ENCODE results near the gene LZTR1. TPM values are rescaled to one million over a fixed set of nuclear protein-coding genes. Genes with fewer than 3 reads are reported as not detected.

LZTR1 gene
- polyA plus RNA-seq, 1 donor from 2014 or later, result 11.9 TPM

DNA sequence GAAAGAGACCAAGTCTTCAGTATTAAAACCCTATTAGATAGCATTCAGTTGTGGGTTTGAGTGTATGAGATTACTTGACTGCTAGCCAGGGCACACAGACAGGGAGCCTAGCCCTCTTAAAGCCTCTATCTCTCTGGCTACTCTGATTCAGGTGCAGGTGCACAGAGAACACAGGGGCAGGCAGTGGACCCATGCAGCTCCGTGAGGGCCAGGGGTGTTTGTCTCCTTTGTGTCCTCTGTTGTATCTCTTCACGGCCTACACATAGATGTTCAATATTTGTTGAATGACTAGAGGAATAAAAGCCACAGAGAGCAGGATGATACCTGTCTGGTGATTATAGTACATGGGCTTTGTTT lies 36.5 kb upstream of the LZTR1 start:
- Mint-ChIP-seq H3K27ac (peak overlapping the region in 1 of 3 donors; percentile 73), H3K4me3 (no peak overlapping the region), H3K27me3 (no peaks in the 10 kb centered on the region)

DNA sequence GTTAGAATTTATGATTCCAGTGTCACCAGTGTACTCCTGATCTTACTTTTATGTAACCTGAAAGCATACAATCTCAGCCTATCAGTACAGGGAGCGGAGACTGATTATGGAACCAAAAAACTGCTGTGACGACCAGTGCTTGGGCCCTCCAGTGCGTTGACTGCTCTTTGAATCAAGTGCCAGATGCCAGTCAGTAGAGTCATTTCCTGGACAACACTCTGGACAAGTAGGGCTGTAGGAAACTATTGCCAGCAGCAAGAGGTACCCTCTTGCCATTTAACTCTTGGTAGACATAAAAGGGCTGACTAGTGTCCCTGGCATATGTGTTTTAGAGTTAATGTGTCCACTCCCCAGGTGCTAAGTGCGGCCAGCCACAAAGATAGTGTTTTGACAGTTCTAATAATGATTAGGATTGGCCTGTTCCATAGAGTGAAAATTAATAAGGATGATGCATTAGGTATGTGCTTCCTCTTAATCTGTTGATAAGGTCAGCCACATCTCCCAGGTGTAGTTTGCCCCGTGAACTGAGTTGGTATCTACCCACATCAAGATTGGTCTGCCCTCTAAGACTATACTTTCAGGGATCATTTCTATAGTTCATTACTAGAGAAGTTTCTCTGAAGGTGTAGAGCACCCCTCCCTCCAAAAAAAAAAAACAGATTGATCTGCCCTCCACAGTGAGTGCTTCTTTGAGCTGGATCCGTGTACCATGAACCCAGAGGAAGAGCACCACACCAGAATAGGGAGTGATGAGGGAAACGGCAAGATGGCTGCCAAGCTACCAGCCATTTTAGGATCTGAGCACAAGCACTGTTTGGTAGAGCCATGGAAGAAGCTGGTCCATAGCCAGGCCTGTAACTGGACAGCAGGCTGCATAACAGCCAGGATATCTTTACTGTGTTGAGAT lies 35.8 kb upstream of the LZTR1 start:
- no peaks in the 10 kb centered on the region for H3K9me3 Mint-ChIP-seq
- H3K4me1 Mint-ChIP-seq, result peaks cover 26 to 40% (median 38%) of the 10 kb centered on the region in 3 donors
- no peak overlapping the region for H3K4me3 Mint-ChIP-seq
- H3K27ac Mint-ChIP-seq, result no peak overlapping the region
- peaks cover 6% of the 10 kb centered on the region for H3K36me3 Mint-ChIP-seq
- no peaks in the 10 kb centered on the region for H3K27me3 Mint-ChIP-seq

More for the DNA sequence above, 36.5 kb upstream of the LZTR1 start:
- peaks cover 8% of the 10 kb centered on the region for H3K36me3 Mint-ChIP-seq
- H3K9me3 Mint-ChIP-seq, result no peaks in the 10 kb centered on the region
- peaks cover 30 to 47% (median 45%) of the 10 kb centered on the region in 3 donors for H3K4me1 Mint-ChIP-seq

DNA sequence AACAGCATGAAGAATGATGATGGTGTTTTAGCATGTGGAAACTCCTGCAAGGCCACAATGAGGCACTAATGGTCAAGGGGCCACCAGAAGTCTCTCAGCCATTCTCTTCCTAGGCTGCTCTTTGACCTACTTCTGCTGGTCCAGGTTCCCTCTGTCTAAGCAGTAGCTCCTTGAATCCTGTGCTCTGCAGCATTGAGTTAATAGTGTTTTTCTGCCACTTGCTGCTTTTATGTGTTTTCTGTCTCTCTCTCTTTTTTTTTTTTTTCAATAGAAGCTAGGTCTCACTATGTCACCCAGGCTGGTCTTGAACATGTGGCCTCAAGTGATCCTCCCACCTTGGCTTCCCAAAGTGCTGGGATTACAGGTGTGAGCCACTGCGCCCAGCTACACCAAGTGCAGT lies 35.1 kb upstream of the LZTR1 start:
- no peaks in the 10 kb centered on the region for H3K9me3 Mint-ChIP-seq
- H3K4me3 Mint-ChIP-seq, result no peak overlapping the region
- H3K36me3 Mint-ChIP-seq, result peaks cover 6% of the 10 kb centered on the region
- no peaks in the 10 kb centered on the region for H3K27me3 Mint-ChIP-seq
- peaks cover 20 to 37% (median 33%) of the 10 kb centered on the region in 3 donors for H3K4me1 Mint-ChIP-seq
- H3K27ac Mint-ChIP-seq, result peak overlapping the region in 1 of 3 donors; percentile 46

DNA sequence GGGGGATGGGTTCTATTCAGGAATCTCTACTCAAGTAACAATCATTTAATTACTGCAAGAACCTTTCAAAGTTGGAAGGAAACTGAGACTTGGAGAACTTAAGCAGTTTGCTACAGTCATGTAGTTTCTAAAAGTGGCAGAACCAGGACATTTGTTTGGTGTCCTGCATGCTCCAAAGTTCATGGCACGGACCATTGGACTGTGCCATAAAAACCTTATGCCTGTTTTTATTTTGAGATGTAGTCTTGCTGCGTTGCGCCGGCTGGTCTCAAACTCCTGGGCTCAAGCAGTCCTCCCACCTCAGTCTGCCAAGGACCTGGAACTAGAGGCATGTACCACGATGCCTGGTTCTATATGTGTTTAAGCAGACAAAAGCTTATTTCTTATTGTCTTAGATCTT lies 33.6 kb upstream of the LZTR1 start:
- no peaks in the 10 kb centered on the region for H3K9me3 Mint-ChIP-seq
- H3K27me3 Mint-ChIP-seq, result no peaks in the 10 kb centered on the region
- no peak overlapping the region for H3K4me3 Mint-ChIP-seq
- peaks cover 3% of the 10 kb centered on the region for H3K36me3 Mint-ChIP-seq
- H3K27ac Mint-ChIP-seq, result no peak overlapping the region
- H3K4me1 Mint-ChIP-seq, result peaks cover 17 to 28% (median 22%) of the 10 kb centered on the region in 3 donors

DNA sequence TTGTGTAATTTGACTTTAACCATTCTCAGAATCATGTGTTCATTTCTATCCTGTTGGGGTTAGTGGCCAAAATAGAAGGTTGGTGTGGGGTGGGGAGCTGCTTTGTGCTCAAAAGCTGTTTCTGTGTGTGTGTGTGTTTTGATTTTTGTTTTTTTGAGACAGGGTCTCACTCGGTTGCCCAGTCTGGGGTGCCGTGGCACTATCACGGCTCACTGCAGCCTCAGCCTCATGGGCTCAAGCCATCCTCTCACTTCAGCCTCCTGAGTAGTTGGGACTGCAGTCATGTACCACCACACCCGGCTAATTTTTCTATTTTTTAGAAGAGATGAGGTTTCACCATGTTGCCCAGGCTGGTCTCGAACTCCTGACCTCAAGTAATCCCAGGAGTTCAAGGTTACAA lies 33.1 kb upstream of the LZTR1 start:
- Mint-ChIP-seq H3K36me3 (peaks cover 3% of the 10 kb centered on the region), H3K27ac (no peak overlapping the region), H3K4me3 (no peak overlapping the region)

DNA sequence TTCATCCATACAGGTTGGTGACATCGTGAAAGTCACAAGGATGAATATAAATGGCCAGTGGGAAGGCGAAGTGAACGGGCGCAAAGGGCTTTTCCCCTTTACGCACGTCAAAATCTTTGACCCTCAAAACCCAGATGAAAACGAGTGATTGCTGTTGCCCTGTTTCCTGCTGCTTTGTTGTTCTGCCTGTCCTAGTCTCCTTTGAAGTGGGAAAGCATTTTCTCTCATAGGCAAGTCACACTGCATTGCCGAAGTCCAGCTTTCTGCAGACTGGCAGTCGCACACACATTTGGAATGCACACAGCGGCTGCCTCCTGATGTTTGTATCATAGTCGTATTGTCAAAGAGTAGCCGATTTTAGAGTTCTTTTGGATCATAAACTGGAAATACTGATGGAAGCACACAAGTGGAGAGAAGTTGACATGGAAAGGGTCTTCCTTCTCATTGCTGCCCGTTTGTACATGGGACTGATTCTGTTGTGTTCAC lies 32.4 kb upstream of the LZTR1 start:
- Mint-ChIP-seq H3K36me3 (peaks cover 3% of the 10 kb centered on the region), H3K27me3 (no peaks in the 10 kb centered on the region), H3K4me3 (no peak overlapping the region), H3K27ac (peak overlapping the region in 1 of 3 donors; percentile 8), H3K9me3 (no peaks in the 10 kb centered on the region), H3K4me1 (peaks cover 13 to 28% (median 17%) of the 10 kb centered on the region in 3 donors)

More for the DNA sequence above, 33.1 kb upstream of the LZTR1 start:
- H3K9me3 Mint-ChIP-seq, result no peaks in the 10 kb centered on the region
- peaks cover 13 to 27% (median 17%) of the 10 kb centered on the region in 3 donors for H3K4me1 Mint-ChIP-seq
- no peaks in the 10 kb centered on the region for H3K27me3 Mint-ChIP-seq

DNA sequence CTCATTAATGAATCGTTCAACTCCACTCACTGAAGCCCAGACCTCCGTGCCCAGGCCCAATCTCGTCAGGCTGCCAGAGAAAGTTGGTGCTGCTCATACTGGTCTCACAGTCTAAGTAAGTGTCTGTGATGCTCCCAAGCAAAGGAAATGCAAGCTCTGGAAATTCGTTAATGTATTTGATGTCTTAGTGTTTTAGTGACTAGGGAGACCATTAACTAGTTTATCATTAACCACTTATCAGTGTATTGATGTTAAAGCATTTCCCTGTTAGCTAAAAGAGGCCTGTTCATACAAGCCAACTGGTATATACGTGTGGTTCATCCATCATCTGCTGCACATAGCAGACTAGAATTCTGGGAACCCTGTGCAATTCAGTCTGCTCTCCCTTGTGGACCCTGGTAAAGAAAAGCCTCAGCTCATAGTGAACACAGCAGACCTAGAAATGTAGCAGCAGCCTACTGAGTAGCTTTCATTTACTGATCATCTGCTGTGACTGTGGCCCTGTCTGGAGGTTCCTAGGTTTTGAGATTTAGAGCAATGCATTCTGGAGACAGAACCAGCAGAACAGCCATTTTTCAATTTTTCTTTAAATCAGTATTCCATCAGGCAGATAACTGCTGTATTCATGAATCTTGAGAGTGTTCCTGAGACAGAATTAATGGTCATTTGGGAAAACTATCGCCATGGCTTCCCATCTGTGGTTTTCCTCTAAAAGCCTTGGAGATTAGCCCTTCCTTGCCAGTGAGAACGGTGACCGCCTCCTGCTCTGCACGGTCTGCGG lies 30.8 kb upstream of the LZTR1 start:
- H3K4me1 Mint-ChIP-seq, result peaks cover 3 to 15% (median 8%) of the 10 kb centered on the region in 3 donors
- H3K9me3 Mint-ChIP-seq, result no peaks in the 10 kb centered on the region
- H3K4me3 Mint-ChIP-seq, result no peak overlapping the region
- peaks cover 3% of the 10 kb centered on the region for H3K36me3 Mint-ChIP-seq
- H3K27me3 Mint-ChIP-seq, result no peaks in the 10 kb centered on the region
- no peak overlapping the region for H3K27ac Mint-ChIP-seq

DNA sequence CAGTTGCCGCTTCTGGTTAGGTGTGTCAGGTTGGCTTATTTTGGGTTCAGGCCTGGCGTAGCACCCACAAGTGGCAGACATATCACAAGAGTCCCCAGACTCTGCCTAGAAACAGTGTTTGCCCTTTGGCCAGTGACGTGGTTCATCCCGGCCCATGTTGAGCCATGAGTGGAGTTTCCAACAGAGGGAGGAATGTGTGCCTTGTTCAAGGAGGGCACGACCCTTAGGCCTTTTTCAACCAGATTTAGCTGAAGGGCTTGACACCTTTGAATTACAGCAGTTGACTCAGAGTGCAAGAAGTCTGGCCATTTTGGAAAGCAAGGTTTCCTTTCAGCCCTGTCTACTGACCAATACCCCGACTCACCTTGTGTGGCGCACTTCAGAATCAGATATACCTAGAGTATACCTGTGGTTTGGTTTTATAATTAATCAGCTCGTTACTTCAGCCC lies 30.1 kb upstream of the LZTR1 start:
- Mint-ChIP-seq H3K36me3 (peaks cover 3% of the 10 kb centered on the region), H3K27ac (peak overlapping the region in 1 of 3 donors; percentile 23), H3K4me1 (peaks cover 5 to 10% (median 6%) of the 10 kb centered on the region in 3 donors), H3K4me3 (no peak overlapping the region), H3K9me3 (no peaks in the 10 kb centered on the region), H3K27me3 (no peaks in the 10 kb centered on the region)

DNA sequence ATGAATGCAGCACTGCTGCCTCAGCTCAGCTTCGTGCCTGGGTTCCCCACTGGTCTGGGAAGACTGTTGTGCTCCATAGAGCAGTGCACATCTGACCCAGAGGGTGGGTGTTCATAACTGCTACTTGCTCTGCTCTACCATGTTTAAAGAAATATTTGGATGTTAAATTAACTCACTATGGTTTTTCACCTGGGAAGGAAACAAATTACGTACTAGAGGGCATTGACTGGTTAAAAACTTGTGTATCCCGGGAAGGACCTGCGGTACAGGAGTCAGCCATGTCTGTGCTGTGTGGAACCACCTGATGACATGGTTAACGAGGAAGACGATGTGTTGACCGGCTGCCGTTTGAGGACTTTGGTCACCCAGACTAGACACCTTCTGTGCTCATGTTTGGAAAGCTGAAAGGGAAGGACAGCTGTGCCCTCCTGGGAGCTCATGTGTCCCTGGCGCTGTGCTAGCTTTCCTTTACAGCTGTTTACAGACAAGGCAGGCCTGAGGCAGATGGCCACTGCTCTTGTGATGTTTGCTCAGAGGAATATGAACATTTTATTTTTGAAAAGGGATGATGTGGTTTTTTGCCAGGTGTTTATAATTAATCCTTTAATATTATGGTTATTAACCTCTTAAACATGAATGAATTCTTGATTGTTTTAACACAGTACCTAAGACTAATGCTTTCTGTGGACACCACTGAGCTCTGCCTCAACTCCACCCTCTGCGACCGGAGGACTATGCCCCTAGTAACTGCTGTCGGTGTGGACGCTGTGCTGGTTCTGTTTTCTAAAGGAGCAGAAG lies 29.4 kb upstream of the LZTR1 start:
- Mint-ChIP-seq H3K4me3 (no peak overlapping the region), H3K27ac (peak overlapping the region in 2 of 3 donors; percentile 9 to 23), H3K4me1 (peaks cover 5 to 10% (median 6%) of the 10 kb centered on the region in 3 donors), H3K27me3 (peaks cover 3% of the 10 kb centered on the region), H3K36me3 (peaks cover 3% of the 10 kb centered on the region), H3K9me3 (no peaks in the 10 kb centered on the region)

DNA sequence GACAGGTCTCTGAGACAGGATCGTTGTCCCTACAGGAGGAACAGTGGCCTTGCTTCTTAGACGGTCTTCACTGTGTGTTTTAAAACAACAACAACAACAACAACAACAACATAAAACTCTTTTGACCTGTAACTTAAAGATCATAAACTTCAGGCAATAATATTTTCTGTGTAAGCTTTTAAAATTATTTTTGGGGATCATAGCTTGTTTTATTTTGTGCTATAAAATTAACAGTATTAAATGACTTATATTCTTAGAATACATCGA lies 28.8 kb upstream of the LZTR1 start:
- Mint-ChIP-seq H3K4me1 (peaks cover 5 to 6% (median 5%) of the 10 kb centered on the region in 3 donors), H3K4me3 (no peak overlapping the region), H3K36me3 (peaks cover 1% of the 10 kb centered on the region), H3K27me3 (peaks cover 8% of the 10 kb centered on the region), H3K27ac (no peak overlapping the region), H3K9me3 (no peaks in the 10 kb centered on the region)

DNA sequence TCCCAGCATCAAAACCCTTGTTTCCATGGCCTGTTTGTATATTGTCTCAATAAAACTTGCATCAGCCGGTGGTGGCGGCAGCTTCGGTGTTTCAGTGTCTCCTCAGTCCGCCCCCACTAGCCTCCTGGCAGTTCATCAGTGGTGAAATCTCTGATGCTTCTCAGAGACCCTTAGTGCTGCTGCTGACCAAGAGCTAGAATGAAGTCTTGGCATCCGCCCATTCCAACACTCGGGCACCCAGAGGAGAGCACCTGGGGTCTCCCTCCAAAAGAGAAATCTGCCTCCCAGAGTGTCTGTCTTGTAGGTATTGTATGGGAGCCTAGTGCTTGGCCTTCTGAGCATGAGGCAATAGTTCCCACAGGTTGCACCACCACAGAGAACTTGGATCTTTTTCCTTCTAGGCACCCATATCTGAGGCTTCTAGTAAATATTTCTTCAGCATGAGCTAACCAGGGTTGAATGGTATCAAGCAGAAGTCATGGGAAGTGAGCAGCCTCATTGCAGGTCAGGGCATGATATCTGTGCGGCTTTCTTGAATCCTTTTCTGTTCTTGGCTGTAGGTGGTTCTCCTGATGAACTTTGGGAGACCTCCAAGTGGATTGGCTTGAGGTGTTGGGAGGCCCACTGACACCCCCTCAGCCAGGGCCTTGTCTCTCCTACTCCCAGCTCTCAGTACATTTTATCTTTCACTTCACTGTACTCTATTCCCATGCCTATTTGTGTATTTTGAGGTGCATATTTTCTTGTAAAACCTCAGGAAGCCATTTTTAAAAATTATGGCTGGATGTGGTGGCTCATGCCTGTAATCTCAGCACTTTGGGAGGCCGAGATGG lies 28.2 kb upstream of the LZTR1 start:
- H3K4me3 Mint-ChIP-seq, result peak overlapping the region in 1 of 4 donors; percentile 13
- H3K27ac Mint-ChIP-seq, result no peak overlapping the region
- no peaks in the 10 kb centered on the region for H3K9me3 Mint-ChIP-seq
- peaks cover 1% of the 10 kb centered on the region for H3K36me3 Mint-ChIP-seq
- H3K4me1 Mint-ChIP-seq, result peaks cover 4 to 6% (median 5%) of the 10 kb centered on the region in 3 donors
- peaks cover 11% of the 10 kb centered on the region for H3K27me3 Mint-ChIP-seq

DNA sequence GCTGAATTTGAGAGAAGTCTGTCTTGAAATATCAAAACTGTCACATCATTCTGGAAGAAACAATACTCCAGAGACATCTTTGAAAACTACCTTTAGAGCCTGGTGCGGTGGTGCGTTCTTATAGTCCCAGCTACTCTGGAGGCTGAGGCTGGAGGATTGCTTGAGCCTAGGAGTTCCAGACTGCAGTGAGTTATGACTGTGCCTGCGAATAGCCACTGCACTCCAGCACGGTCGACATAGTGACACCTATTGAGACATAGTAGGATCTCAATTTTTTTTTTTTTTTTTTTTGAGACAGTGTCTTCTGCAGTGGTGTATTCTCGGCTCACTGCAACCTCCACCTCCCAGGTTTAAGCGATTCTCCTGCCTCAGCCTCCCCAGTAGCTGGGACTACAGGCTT lies 26.5 kb upstream of the LZTR1 start:
- peaks cover 4 to 5% (median 4%) of the 10 kb centered on the region in 3 donors for H3K4me1 Mint-ChIP-seq
- H3K4me3 Mint-ChIP-seq, result peak overlapping the region in 1 of 4 donors; percentile 48
- no peak overlapping the region for H3K27ac Mint-ChIP-seq
- peaks cover 15% of the 10 kb centered on the region for H3K27me3 Mint-ChIP-seq
- no peaks in the 10 kb centered on the region for H3K9me3 Mint-ChIP-seq
- H3K36me3 Mint-ChIP-seq, result peaks cover 1% of the 10 kb centered on the region

DNA sequence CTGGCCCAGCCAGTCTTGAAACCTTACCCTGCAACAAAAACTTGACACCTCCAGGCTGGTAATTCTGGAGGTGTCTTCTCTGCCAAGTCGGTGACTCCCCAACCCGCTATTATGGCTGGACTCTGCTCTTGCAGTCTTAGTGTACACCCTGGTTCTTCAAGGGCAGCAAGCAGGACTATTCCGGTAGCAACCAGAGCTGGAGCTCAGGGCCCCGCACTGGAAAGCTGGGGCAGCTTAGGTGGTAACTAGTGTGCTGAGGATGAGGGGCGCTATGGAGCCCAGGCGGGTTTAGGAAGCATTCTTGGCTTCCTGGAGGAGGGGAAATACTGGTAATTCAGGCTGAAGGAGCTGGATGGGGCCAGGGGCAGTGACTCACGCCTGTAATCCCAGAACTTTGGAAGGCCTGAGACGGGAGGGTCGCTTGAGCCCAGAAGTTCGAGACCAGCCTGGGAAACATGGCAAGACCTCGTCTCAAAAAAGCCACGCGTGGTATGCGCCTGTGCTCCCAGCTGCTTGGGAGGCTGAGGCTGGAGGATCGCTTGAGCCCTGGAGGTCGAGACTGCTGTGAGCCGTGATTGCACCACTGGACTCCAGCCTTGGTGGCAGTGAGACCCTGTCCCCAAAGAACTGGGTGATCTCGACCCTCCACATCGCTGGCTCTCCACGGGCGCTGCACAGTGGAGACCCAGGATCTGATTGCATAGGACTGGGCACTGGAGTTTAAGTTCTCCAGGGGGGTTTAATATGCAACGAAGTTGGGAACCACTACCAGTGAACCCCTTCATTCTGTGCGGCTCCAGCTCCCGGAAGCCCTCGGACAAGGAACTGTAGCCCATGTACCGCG lies 25.6 kb upstream of the LZTR1 start:
- H3K27ac Mint-ChIP-seq, result peak overlapping the region in 1 of 3 donors; percentile 6
- peaks cover 1% of the 10 kb centered on the region for H3K36me3 Mint-ChIP-seq
- peaks cover 15% of the 10 kb centered on the region for H3K27me3 Mint-ChIP-seq
- H3K9me3 Mint-ChIP-seq, result no peaks in the 10 kb centered on the region
- H3K4me3 Mint-ChIP-seq, result peak overlapping the region; percentile 58 to 94 (median 80)
- peaks cover 4 to 5% (median 4%) of the 10 kb centered on the region in 3 donors for H3K4me1 Mint-ChIP-seq

All from IgD-negative memory B cell (primary cell).